Smooth muscle cell of the pulmonary artery (primary cell): ENCODE data around the gene NFILZ. TPM values are rescaled to one million over a fixed set of nuclear protein-coding genes. Genes with fewer than 3 reads are reported as not detected.

Experiments
- total RNA-seq: library from RNA; depleted of rRNA; stranded (reverse); fragments of >200 nt; gene quantifications from 2 replicates; pipeline ENCODE4 v1.2.3, GENCODE V29; 2014

NFILZ gene
- total RNA-seq: not detected in 2 replicates

GRCh38 chr19:8629996-8630683 is at the start of gene NFILZ:
Gene NFILZ, plus strand, starts transcription at chr19:8630633. Its CDS starts 46,133 bp downstream, at chr19:8676766.

DNA sequence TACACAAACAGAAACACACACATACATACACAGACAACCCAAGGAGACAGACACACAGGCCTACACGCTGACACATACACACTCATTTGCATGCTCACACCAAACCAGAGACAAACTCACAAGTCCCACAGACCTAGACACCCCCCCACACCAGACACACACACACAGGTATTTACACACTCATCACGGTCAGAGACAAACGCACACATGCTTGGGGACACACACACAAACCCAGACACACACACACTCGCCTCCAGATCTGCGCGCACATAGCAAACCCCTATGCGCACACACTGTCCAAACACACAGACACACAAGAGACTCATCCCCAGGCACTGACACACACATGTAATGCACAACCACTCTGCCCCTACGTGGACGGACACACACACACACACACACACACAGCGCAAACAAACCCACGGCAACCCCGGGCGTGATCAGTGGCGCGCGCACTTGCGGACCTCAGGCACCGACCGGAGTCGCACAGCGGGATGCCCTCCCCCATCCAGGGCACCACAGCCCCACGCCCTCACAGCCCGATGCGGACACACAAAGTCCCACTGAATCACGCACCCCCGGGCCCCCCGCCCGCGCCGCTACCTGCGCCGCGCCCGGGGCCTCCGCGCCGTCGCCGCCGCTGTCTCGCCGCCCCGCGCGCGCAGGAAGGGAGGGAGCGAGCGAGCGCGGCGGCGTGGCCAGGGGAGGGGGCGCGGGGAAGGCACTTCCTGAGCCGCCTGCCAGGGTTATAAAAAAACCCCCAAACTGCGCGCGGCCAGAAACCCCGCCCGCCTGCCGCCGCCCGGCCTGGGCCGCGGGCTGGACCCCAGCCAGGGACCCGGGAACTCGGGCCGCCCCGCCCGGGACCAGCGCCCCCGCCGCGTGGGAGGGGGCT is 20.1 kb upstream of the NFILZ start, which contains the start of gene ADAMTS10:
Gene ADAMTS10, minus strand, starts transcription at position 675 of the 895 bp plus-strand sequence. CDS start 5,005 bp downstream, outside the sequence.

Other genes starting within 250 kb of the NFILZ start
- 107 and 131 TPM in 2 replicates for gene RAB11B, start 240.3 kb upstream of the NFILZ start, total RNA-seq
- gene MARCHF2, start 217.3 kb upstream of the NFILZ start, total RNA-seq: 70.0 and 76.5 TPM in 2 replicates
- 48.2 and 58.3 TPM in 2 replicates for gene HNRNPM, start 185.7 kb upstream of the NFILZ start, total RNA-seq
- gene PRAM1, start 128.0 kb upstream of the NFILZ start, total RNA-seq: 0.07 and 0.20 TPM in 2 replicates
- 6.1 and 7.5 TPM in 2 replicates for gene ZNF414, start 116.5 kb upstream of the NFILZ start, total RNA-seq
- gene MYO1F, start 53.2 kb upstream of the NFILZ start, total RNA-seq: 0.13 TPM in 2 replicates
- 21.6 and 29.1 TPM in 2 replicates for gene ADAMTS10, start 19.9 kb upstream of the NFILZ start, total RNA-seq
- not detected in 2 replicates for gene ACTL9, start 68.2 kb downstream of the NFILZ start, total RNA-seq
- gene OR2Z1, start 91.0 kb downstream of the NFILZ start, total RNA-seq: not detected in 2 replicates
- gene ZNF558, start 201.7 kb downstream of the NFILZ start, total RNA-seq: 21.4 and 23.1 TPM in 2 replicates
- gene MBD3L1, start 201.7 kb downstream of the NFILZ start, total RNA-seq: not detected in 2 replicates